CD14-positive monocyte (primary cell): ENCODE data around the gene KIF21B. TPM values are rescaled to one million over a fixed set of nuclear protein-coding genes. Genes with fewer than 3 reads are reported as not detected.

Experiments
- DNase-seq, 3 donors: peaks; one replicate each; pipeline ENCODE4 v3.0.0-alpha.2; 2011 to 2022
- H2AFZ ChIP-seq: 2 replicates; pipeline ENCODE4 v1.6.0; 2012; ENCODE audit warnings: mild to moderate bottlenecking, low read depth, low read length, inconsistent platforms; ENCODE audit not compliant: insufficient read depth, poor library complexity, severe bottlenecking
- H3K27ac ChIP-seq, 2 donors: 1 replicate in 1 of 2; 2 replicates in 1 of 2; pipeline ENCODE4 v1.5.1; 2012 to 2013; ENCODE audit warnings: low read length in 2 of 2, control low read depth in 1 of 2, inconsistent platforms in 1 of 2, low read depth in 1 of 2, mild to moderate bottlenecking in 1 of 2
- H3K27me3 ChIP-seq, 2 donors: one replicate each; pipeline versions ENCODE4 v1.6.0 to v1.6.1; 2011 to 2013; ENCODE audit warnings: low read length in 2 of 2; ENCODE audit not compliant: control insufficient read depth in 2 of 2, insufficient read depth in 2 of 2
- H3K36me3 ChIP-seq, 2 donors: replicated peaks in 1 of 2; 1 replicate in 1 of 2; 2 replicates in 1 of 2; pipeline versions ENCODE4 v1.5.1 to v1.6.1; 2012 to 2013; ENCODE audit warnings: low read length in 2 of 2, control low read depth in 1 of 2, inconsistent platforms in 1 of 2, mild to moderate bottlenecking in 1 of 2; ENCODE audit not compliant: insufficient read depth in 2 of 2, control insufficient read depth in 1 of 2
- H3K4me1 ChIP-seq, 2 donors: 1 replicate in 1 of 2; 2 replicates in 1 of 2; pipeline versions ENCODE4 v1.5.1 to v1.6.1; 2012 to 2013; ENCODE audit warnings: low read length in 2 of 2, control low read depth in 1 of 2, inconsistent platforms in 1 of 2, mild to moderate bottlenecking in 1 of 2, moderate library complexity in 1 of 2; ENCODE audit not compliant: insufficient read depth in 2 of 2, control insufficient read depth in 1 of 2
- H3K4me2 ChIP-seq: replicated peaks from 2 replicates; pipeline ENCODE3; 2012; ENCODE audit warnings: low read length, moderate library complexity, mild to moderate bottlenecking; ENCODE audit not compliant: poor library complexity, severe bottlenecking; ENCODE audit errors: extremely low read depth
- H3K4me3 ChIP-seq, 3 experiments: fragments of 200-600 bp in 1 of 3; sonication (generic) in 1 of 3; replicated peaks in 1 of 3; 1 replicate in 2 of 3; 2 replicates in 1 of 3; pipeline ENCODE4 v1.5.1; 2011 to 2013; ENCODE audit warnings: low read length in 3 of 3, mild to moderate bottlenecking in 3 of 3, control low read depth in 2 of 3, low read depth in 2 of 3, inconsistent platforms in 1 of 3, moderate library complexity in 1 of 3
- H3K79me2 ChIP-seq: 2 replicates; pipeline ENCODE4 v1.6.0; 2012; ENCODE audit warnings: mild to moderate bottlenecking, control low read depth, inconsistent platforms, low read length, moderate library complexity; ENCODE audit not compliant: insufficient read depth
- H3K9ac ChIP-seq: 2 replicates; pipeline ENCODE4 v1.6.0; 2017; ENCODE audit warnings: low read length, mild to moderate bottlenecking; ENCODE audit not compliant: insufficient read depth, poor library complexity, severe bottlenecking
- H3K9me3 ChIP-seq, 2 donors: replicated peaks in 1 of 2; 1 replicate in 1 of 2; 2 replicates in 1 of 2; pipeline versions ENCODE4 v1.5.1 to v1.6.1; 2012 to 2013; ENCODE audit warnings: low read length in 2 of 2, control low read depth in 1 of 2; ENCODE audit not compliant: control insufficient read depth in 1 of 2, insufficient read depth in 1 of 2
- H4K20me1 ChIP-seq: 2 replicates; pipeline ENCODE4 v1.6.0; 2012; ENCODE audit warnings: mild to moderate bottlenecking, low read length, control low read depth, moderate library complexity; ENCODE audit not compliant: insufficient read depth
- H3K27ac Mint-ChIP-seq, 7 donors: one replicate each; pipeline ENCODE4 v1.8.0; 2020; ENCODE audit warnings: mild to moderate bottlenecking in 7 of 7, mixed read lengths in 7 of 7, moderate library complexity in 6 of 7, inconsistent platforms in 2 of 7
- H3K27me3 Mint-ChIP-seq, 3 donors: one replicate each; pipeline ENCODE4 v1.8.0; 2021 to 2022; ENCODE audit warnings: low read depth in 3 of 3, mild to moderate bottlenecking in 3 of 3, mixed read lengths in 3 of 3, moderate library complexity in 3 of 3, inconsistent platforms in 1 of 3
- H3K36me3 Mint-ChIP-seq, 2 donors: one replicate each; pipeline ENCODE4 v1.8.0; 2020; ENCODE audit warnings: mixed read lengths in 2 of 2, inconsistent platforms in 1 of 2, mild to moderate bottlenecking in 1 of 2
- H3K4me1 Mint-ChIP-seq: one replicate; pipeline ENCODE4 v1.8.0; 2020; ENCODE audit warnings: mild to moderate bottlenecking, mixed read lengths
- H3K4me3 Mint-ChIP-seq, 2 donors: one replicate each; pipeline ENCODE4 v1.8.0; 2020; ENCODE audit warnings: mild to moderate bottlenecking in 2 of 2, mixed read lengths in 2 of 2, moderate library complexity in 1 of 2
- H3K9me3 Mint-ChIP-seq, 7 donors: one replicate each; pipeline ENCODE4 v1.8.0; 2020 to 2022; ENCODE audit warnings: mixed read lengths in 7 of 7, mild to moderate bottlenecking in 6 of 7, moderate library complexity in 6 of 7, inconsistent platforms in 2 of 7
- CTCF ChIP-seq: fragments of 200-600 bp; IDR thresholded peaks from one replicate; pipeline ENCODE4 v1.8.0; 2022; ENCODE audit warnings: antibody characterized with exemption, mild to moderate bottlenecking
- WGBS: methylation state at CpG from one replicate; pipeline ENCODE4 v1.1.5; 2013; ENCODE audit warnings: missing lambda C conversion rate; ENCODE audit not compliant: insufficient coverage; 5-methylcytosine and 5-hydroxymethylcytosine counted together
- intact Hi-C, 2 donors: fragments of 100-400 bp; cut with micrococcal nuclease; formaldehyde crosslinking; loops; one replicate each; pipeline versions ENCODE4 v1.15.0 to v1.15.1; 2023
- polyA plus RNA-seq, 3 donors: library from polyadenylated mRNA; depleted of rRNA in 1 of 3; unstranded in 2 of 3; stranded (reverse) in 1 of 3; fragments of 300-500 nt in 2 of 3; fragments of >200 nt in 1 of 3; fragmentation: Illumina TruSeq in 2 of 3; gene quantifications; 1 replicate in 2 of 3; 2 replicates in 1 of 3; pipeline ENCODE4 v1.2.3, GENCODE V29; 2012 to 2021

KIF21B gene
- polyA plus RNA-seq, 3 donors = 0.18 to 9.8 (median 0.30) TPM

- peaks cover 91% of the 10 kb centered on the region in 2 donors for H3K4me1 ChIP-seq
- peak overlapping the region in 1 of 3 experiments; percentile 19 for H3K4me3 ChIP-seq
- H3K9me3 Mint-ChIP-seq = peaks cover 0 to 2% (median 0%) of the 10 kb centered on the region in 7 donors
- H3K27ac Mint-ChIP-seq = peak overlapping the region in 2 of 7 donors; percentile 11 to 15
- no peaks in the 10 kb centered on the region for H3K27me3 ChIP-seq
- H3K9me3 ChIP-seq = no peaks in the 10 kb centered on the region
- H3K4me3 Mint-ChIP-seq = peak overlapping the region in 1 of 2 donors; percentile 75
- H3K9ac ChIP-seq = no peak overlapping the region
- peaks cover 70% of the 10 kb centered on the region for H3K79me2 ChIP-seq
- H3K36me3 ChIP-seq = peaks cover 0 to 7% of the 10 kb centered on the region in 2 donors
- intact Hi-C loops = no loop called here
- H3K4me2 ChIP-seq = peak overlapping the region; percentile 38
- WGBS = 27% methylated on average over 3 of the region's 10 CpGs
- H2AFZ ChIP-seq = no peak overlapping the region
- H3K27ac ChIP-seq = no peak overlapping the region
- peaks cover 95% of the 10 kb centered on the region for H4K20me1 ChIP-seq
- peaks cover 88% of the 10 kb centered on the region for H3K4me1 Mint-ChIP-seq
- peaks cover 6 to 7% of the 10 kb centered on the region in 2 donors for H3K36me3 Mint-ChIP-seq
- TF ChIP-seq CTCF = no peak
- peaks cover 3 to 15% (median 3%) of the 10 kb centered on the region in 3 donors for H3K27me3 Mint-ChIP-seq
- peak in 1 of 3 donors; percentile 16 for DNase-seq
Measured at GRCh38 chr1:201016211-201016651, 7.3 kb downstream of the KIF21B start.

- peaks cover 95% of the 10 kb centered on the region for H4K20me1 ChIP-seq
- H3K27ac Mint-ChIP-seq = peak overlapping the region in 3 of 7 donors; percentile 22 to 58 (median 42)
Measured at GRCh38 chr1:201015551-201016091, 7.9 kb downstream of the KIF21B start.

More at GRCh38 chr1:201015551-201016091, 7.9 kb downstream of the KIF21B start:
- no peak overlapping the region for H2AFZ ChIP-seq
- peaks cover 70% of the 10 kb centered on the region for H3K79me2 ChIP-seq
- H3K4me3 ChIP-seq = peak overlapping the region in 1 of 3 experiments; percentile 19
- 86% methylated on average over 1 of the region's 5 CpGs for WGBS
- H3K4me2 ChIP-seq = peak overlapping the region; percentile 38
- no peak for TF ChIP-seq CTCF
- Mint-ChIP-seq H3K36me3 (peaks cover 8 to 11% of the 10 kb centered on the region in 2 donors), H3K27me3 (peaks cover 1 to 15% (median 3%) of the 10 kb centered on the region in 3 donors), H3K9me3 (peaks cover 0 to 2% (median 0%) of the 10 kb centered on the region in 7 donors), H3K4me3 (no peak overlapping the region), H3K4me1 (peaks cover 82% of the 10 kb centered on the region)
- H3K9me3 ChIP-seq = no peaks in the 10 kb centered on the region
- H3K27ac ChIP-seq = no peak overlapping the region
- no peaks in the 10 kb centered on the region for H3K27me3 ChIP-seq
- DNase-seq = peak; percentile 43 to 67 (median 58)
- H3K9ac ChIP-seq = no peak overlapping the region
- H3K36me3 ChIP-seq = peaks cover 0 to 13% of the 10 kb centered on the region in 2 donors
- intact Hi-C loops = no loop called here
- peaks cover 85% of the 10 kb centered on the region in 2 donors for H3K4me1 ChIP-seq
